ENCODE measurements around the gene CACYBP.

CACYBP gene

GRCh38 chr1:175009532-175009931 lies 9.8 kb downstream of the CACYBP start:
- H3K36me3 ChIP-seq (ENCODE audit: low read length) = peaks cover 83% of the 10 kb centered on the region
- no peak overlapping the region for H3K4me3 ChIP-seq (ENCODE audit: insufficient read depth, low read length, poor library complexity, severe bottlenecking)
- no peak overlapping the region for H3K9ac ChIP-seq (ENCODE audit: low read length)
- peaks cover 52% of the 10 kb centered on the region for H3K79me2 ChIP-seq (ENCODE audit: insufficient read depth, low read length)
- H3K9me3 ChIP-seq (ENCODE audit: insufficient read depth, low read length) = no peaks in the 10 kb centered on the region
- no peak overlapping the region for H3K4me2 ChIP-seq (ENCODE audit: low read depth, low read length, poor library complexity, severe bottlenecking)
- H3K9me2 ChIP-seq (replicated peaks; ENCODE audit: insufficient read depth, low read length) = no peaks in the 10 kb centered on the region
- no peak overlapping the region for H2AFZ ChIP-seq (ENCODE audit: low read depth, low read length, severe bottlenecking)
- peaks cover 18% of the 10 kb centered on the region for H4K20me1 ChIP-seq (ENCODE audit: low read depth, low read length)
- H3K27me3 ChIP-seq (ENCODE audit: low read length) = no peaks in the 10 kb centered on the region
- no peak overlapping the region for H3K27ac ChIP-seq (ENCODE audit: low read depth, low read length)
- H3F3A ChIP-seq (ENCODE audit: insufficient read depth) = peaks cover 40% of the 10 kb centered on the region
- no peak for TF ChIP-seq EZH2phosphoT487 (conservative IDR thresholded peaks at IDR 0.05; ENCODE audit: low read length)
- TF ChIP-seq, protein P1, sequence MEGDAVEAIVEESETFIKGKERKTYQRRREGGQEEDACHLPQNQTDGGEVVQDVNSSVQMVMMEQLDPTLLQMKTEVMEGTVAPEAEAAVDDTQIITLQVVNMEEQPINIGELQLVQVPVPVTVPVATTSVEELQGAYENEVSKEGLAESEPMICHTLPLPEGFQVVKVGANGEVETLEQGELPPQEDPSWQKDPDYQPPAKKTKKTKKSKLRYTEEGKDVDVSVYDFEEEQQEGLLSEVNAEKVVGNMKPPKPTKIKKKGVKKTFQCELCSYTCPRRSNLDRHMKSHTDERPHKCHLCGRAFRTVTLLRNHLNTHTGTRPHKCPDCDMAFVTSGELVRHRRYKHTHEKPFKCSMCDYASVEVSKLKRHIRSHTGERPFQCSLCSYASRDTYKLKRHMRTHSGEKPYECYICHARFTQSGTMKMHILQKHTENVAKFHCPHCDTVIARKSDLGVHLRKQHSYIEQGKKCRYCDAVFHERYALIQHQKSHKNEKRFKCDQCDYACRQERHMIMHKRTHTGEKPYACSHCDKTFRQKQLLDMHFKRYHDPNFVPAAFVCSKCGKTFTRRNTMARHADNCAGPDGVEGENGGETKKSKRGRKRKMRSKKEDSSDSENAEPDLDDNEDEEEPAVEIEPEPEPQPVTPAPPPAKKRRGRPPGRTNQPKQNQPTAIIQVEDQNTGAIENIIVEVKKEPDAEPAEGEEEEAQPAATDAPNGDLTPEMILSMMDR (IDR thresholded peaks at IDR 0.05; ENCODE audit: insufficient read depth, low read length, poor library complexity, severe bottlenecking) = no peak

DNA sequence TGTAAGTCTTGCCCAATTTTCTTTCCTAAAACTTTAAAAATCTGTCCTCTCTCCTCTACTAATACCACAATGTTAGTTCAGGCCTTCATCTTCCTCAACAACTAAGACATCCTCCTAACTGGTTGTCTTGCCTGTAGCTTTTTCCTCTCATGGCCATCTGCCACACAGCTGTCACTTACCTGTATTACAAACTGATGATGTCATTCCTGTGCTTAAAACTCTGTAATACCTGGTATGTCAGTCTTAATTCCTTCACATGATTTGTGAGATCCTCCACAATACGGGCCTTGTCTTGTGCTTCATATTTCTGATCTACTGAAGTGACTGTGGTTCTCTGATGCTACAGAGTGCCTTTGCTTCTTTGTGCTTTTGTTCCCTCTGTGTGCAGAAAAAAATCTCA lies 13.7 kb downstream of the CACYBP start:
- no peak overlapping the region for H3K4me2 ChIP-seq (ENCODE audit: low read depth, low read length, poor library complexity, severe bottlenecking)
- H3K27ac ChIP-seq (ENCODE audit: low read depth, low read length) = no peak overlapping the region
- no peaks in the 10 kb centered on the region for H3K27me3 ChIP-seq (ENCODE audit: low read length)
- H3K9ac ChIP-seq (ENCODE audit: low read length) = no peak overlapping the region
- H3K79me2 ChIP-seq (ENCODE audit: insufficient read depth, low read length) = peaks cover 15% of the 10 kb centered on the region
- TF ChIP-seq, protein P1 (IDR thresholded peaks at IDR 0.05; ENCODE audit: insufficient read depth, low read length, poor library complexity, severe bottlenecking) = no peak
- TF ChIP-seq EZH2phosphoT487 (conservative IDR thresholded peaks at IDR 0.05; ENCODE audit: low read length) = no peak
- H2AFZ ChIP-seq (ENCODE audit: low read depth, low read length, severe bottlenecking) = no peak overlapping the region
- no peaks in the 10 kb centered on the region; the same call in 1 of the 2 replicates for H4K20me1 ChIP-seq (ENCODE audit: low read depth, low read length)
- H3F3A ChIP-seq (ENCODE audit: insufficient read depth) = peaks cover 48% of the 10 kb centered on the region
- no peaks in the 10 kb centered on the region for H3K9me3 ChIP-seq (ENCODE audit: insufficient read depth, low read length)
- no peaks in the 10 kb centered on the region for H3K9me2 ChIP-seq (replicated peaks; ENCODE audit: insufficient read depth, low read length)
- H3K4me3 ChIP-seq (ENCODE audit: insufficient read depth, low read length, poor library complexity, severe bottlenecking) = no peak overlapping the region
- peaks cover 47% of the 10 kb centered on the region; the same call in 1 of the 2 replicates for H3K36me3 ChIP-seq (ENCODE audit: low read length)

- no peaks in the 10 kb centered on the region for H3K9me3 ChIP-seq (ENCODE audit: insufficient read depth, low read length)
- no peak overlapping the region for H3K9ac ChIP-seq (ENCODE audit: low read length)
- H3K36me3 ChIP-seq (ENCODE audit: low read length) = peaks cover 33% of the 10 kb centered on the region; the same call in 1 of the 2 replicates
- H3F3A ChIP-seq (ENCODE audit: insufficient read depth) = peaks cover 45% of the 10 kb centered on the region
- H3K4me2 ChIP-seq (ENCODE audit: low read depth, low read length, poor library complexity, severe bottlenecking) = no peak overlapping the region
- H3K27me3 ChIP-seq (ENCODE audit: low read length) = no peaks in the 10 kb centered on the region
- peaks cover 16% of the 10 kb centered on the region for H3K79me2 ChIP-seq (ENCODE audit: insufficient read depth, low read length)
- H3K27ac ChIP-seq (ENCODE audit: low read depth, low read length) = no peak overlapping the region
- TF ChIP-seq EZH2phosphoT487 (conservative IDR thresholded peaks at IDR 0.05; ENCODE audit: low read length) = no peak
- TF ChIP-seq, protein P1 (IDR thresholded peaks at IDR 0.05; ENCODE audit: insufficient read depth, low read length, poor library complexity, severe bottlenecking) = no peak
- no peak overlapping the region for H2AFZ ChIP-seq (ENCODE audit: low read depth, low read length, severe bottlenecking)
- H3K4me3 ChIP-seq (ENCODE audit: insufficient read depth, low read length, poor library complexity, severe bottlenecking) = no peak overlapping the region
- H3K9me2 ChIP-seq (replicated peaks; ENCODE audit: insufficient read depth, low read length) = no peaks in the 10 kb centered on the region
- H4K20me1 ChIP-seq (ENCODE audit: low read depth, low read length) = no peaks in the 10 kb centered on the region; the same call in 1 of the 2 replicates
These were observed 15.5 kb downstream of the CACYBP start for GRCh38 chr1:175015243-175015642.
